Sigmoid colon (tissue), 7 donors: Measurements from ENCODE around the gene CCDC92B. TPM values are rescaled to one million over a fixed set of nuclear protein-coding genes. Genes with fewer than 3 reads are reported as not detected.
A peak's percentile ranks its signal among the peaks of the same experiment; 100 is the strongest.
"Not testable (repeated sequence)": the region's sequence is repeated elsewhere in the genome, so short reads cannot be mapped to it uniquely, and the experiment has no call there.

Experiments
- DNase-seq: peaks from one replicate; pipeline ENCODE4 v3.0.0-alpha.2; 2019
- H3K27ac ChIP-seq, 4 donors: fragments of 200-600 bp; sonication (generic); one replicate each; pipeline ENCODE4 v1.5.1; 2016 to 2019; ENCODE audit warnings: mild to moderate bottlenecking in 1 of 4
- H3K27me3 ChIP-seq, 3 donors: fragments of 200-600 bp; sonication (generic); one replicate each; pipeline ENCODE4 v1.5.1; 2019; ENCODE audit warnings: mild to moderate bottlenecking in 1 of 3
- H3K36me3 ChIP-seq, 4 donors: fragments of 200-600 bp; sonication (generic); one replicate each; pipeline ENCODE4 v1.5.1; 2016 to 2019
- H3K4me1 ChIP-seq, 4 donors: fragments of 200-600 bp; sonication (generic); one replicate each; pipeline ENCODE4 v1.5.1; 2017 to 2019
- H3K4me3 ChIP-seq, 4 donors: fragments of 200-600 bp; sonication (generic); one replicate each; pipeline ENCODE4 v1.5.1; 2017 to 2019; ENCODE audit warnings: mild to moderate bottlenecking in 2 of 4, moderate library complexity in 1 of 4
- H3K9me3 ChIP-seq, 4 donors: fragments of 200-600 bp in 3 of 4; sonication (generic) in 3 of 4; one replicate each; pipeline versions ENCODE4 v1.5.1 to v1.6.1; 2013 to 2019
- CTCF ChIP-seq, 4 experiments: fragments of 450-650 bp in 3 of 4; fragments of 200-600 bp in 1 of 4; IDR thresholded peaks; one replicate each; pipeline ENCODE4 v1.5.1; 2016 to 2019; ENCODE audit warnings: antibody characterized with exemption in 4 of 4, mild to moderate bottlenecking in 3 of 4, moderate library complexity in 2 of 4
- EP300 ChIP-seq, 4 donors: sonication (generic); formaldehyde crosslinking; IDR thresholded peaks; one replicate each; pipeline ENCODE4 v1.6.1; 2017; ENCODE audit warnings: antibody characterized with exemption in 4 of 4
- POLR2A ChIP-seq, 2 donors: fragments of 450-650 bp; IDR thresholded peaks; one replicate each; pipeline ENCODE4 v1.6.1; 2016; ENCODE audit warnings: antibody characterized with exemption in 2 of 2, mild to moderate bottlenecking in 2 of 2, moderate library complexity in 2 of 2
- POLR2AphosphoS5 ChIP-seq, 4 donors: sonication (generic); formaldehyde crosslinking; IDR thresholded peaks; one replicate each; pipeline ENCODE4 v1.6.1; 2017; ENCODE audit warnings: antibody characterized with exemption in 4 of 4
- WGBS, 2 donors: extraction: QIAGEN DNeasy Blood & Tissue Kit; methylation state at CpG; one replicate each; pipeline ENCODE4 v1.1.7; 2013; 5-methylcytosine and 5-hydroxymethylcytosine counted together
- intact Hi-C: fragments of 100-400 bp; cut with DNase I; formaldehyde crosslinking; loops from one replicate; pipeline ENCODE4 v1.15.1; 2023
- polyA plus RNA-seq, 3 donors: library from polyadenylated mRNA; stranded (reverse); fragments of 200-250 nt; gene quantifications; one replicate each; pipeline ENCODE4 v1.2.3, GENCODE V29; 2013
- total RNA-seq, 4 donors: library from RNA; depleted of rRNA; stranded (reverse); fragments of >200 nt; gene quantifications; one replicate each; pipeline ENCODE4 v1.1.0, GENCODE V29; 2016
- donor health status: healthy with polysubstance abuse.
- donor health status: Bipolar disorder and iron deficiency.
- donor health status: healthy.

CCDC92B gene
- total and polyA plus RNA-seq, 7 donors, result under 0.01 to 0.77 (median 0.18) TPM; not detected in 3

DNA sequence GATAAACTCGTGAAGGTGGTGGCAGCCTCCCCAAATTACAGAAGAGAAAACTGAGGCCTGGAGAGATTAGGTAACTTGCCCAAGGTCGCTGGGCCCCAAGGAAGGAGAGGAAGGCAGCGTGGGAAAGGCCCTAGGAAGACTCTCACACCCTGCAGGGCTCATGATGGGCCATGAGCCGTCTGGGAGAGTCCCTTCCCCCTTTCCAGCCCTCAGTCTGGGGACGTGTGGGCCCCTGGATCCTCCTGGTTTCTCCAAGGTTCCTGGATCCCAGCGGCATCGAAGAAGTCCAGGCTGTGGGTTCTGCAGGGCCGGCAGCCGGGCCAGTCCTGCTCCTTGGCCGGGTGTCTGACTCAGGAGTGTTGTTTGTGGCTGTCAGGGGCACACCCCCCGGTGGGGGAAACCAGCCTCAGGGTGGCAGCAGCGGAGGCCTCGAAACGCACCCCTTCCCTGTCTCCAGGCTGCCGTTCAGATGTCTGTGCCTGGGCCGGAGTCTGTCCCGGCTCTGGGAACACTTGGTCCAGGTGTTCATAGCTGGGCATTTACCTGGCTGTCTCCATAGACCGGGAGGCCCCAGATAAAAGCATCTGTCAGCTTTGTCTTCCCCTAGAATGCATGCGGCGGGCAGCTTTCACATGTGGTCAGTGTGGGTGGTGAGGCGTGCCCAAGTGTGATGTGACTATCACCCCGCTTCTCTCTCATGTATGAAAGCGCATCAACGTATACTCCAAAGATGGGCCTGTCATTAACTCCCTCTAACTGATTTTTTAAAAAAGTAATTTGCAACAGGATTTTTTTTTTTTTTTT lies 43.1 kb upstream of the CCDC92B start:
- H3K4me3 ChIP-seq, result no peak overlapping the region
- H3K4me1 ChIP-seq, result no peaks in the 10 kb centered on the region
- intact Hi-C loops, result no loop called here
- no peaks in the 10 kb centered on the region for H3K36me3 ChIP-seq
- H3K27ac ChIP-seq, result no peak overlapping the region
- no peak for DNase-seq
- H3K9me3 ChIP-seq, result no peaks in the 10 kb centered on the region
- H3K27me3 ChIP-seq, result peaks cover 0 to 29% (median 0%) of the 10 kb centered on the region in 3 donors
- no peak for TF ChIP-seq EP300 (IDR thresholded peaks at IDR 0.05)
- TF ChIP-seq POLR2AphosphoS5 (IDR thresholded peaks at IDR 0.05), result no peak
- no peak for TF ChIP-seq POLR2A (IDR thresholded peaks at IDR 0.05)
- TF ChIP-seq CTCF (IDR thresholded peaks at IDR 0.05), result no peak
- 57 to 76% methylated on average over 24 of the region's 24 CpGs for WGBS, 2 donors

- no peaks in the 10 kb centered on the region for H3K4me1 ChIP-seq
- no peak overlapping the region for H3K4me3 ChIP-seq
- H3K27ac ChIP-seq, result no peak overlapping the region
- H3K9me3 ChIP-seq, result no peaks in the 10 kb centered on the region
- TF ChIP-seq CTCF (IDR thresholded peaks at IDR 0.05), result no peak
- TF ChIP-seq POLR2A (IDR thresholded peaks at IDR 0.05), result no peak
- no peak for TF ChIP-seq POLR2AphosphoS5 (IDR thresholded peaks at IDR 0.05)
- no peak for TF ChIP-seq EP300 (IDR thresholded peaks at IDR 0.05)
- 51 to 66% methylated on average over 3 of the region's 3 CpGs for WGBS, 2 donors
- peaks cover 0 to 9% (median 0%) of the 10 kb centered on the region in 3 donors for H3K27me3 ChIP-seq
- H3K36me3 ChIP-seq, result no peaks in the 10 kb centered on the region
- DNase-seq, result no peak
- intact Hi-C loops, result no loop called here
These were observed 40.2 kb upstream of the CCDC92B start for GRCh38 chr17:2789700-2790099.

DNA sequence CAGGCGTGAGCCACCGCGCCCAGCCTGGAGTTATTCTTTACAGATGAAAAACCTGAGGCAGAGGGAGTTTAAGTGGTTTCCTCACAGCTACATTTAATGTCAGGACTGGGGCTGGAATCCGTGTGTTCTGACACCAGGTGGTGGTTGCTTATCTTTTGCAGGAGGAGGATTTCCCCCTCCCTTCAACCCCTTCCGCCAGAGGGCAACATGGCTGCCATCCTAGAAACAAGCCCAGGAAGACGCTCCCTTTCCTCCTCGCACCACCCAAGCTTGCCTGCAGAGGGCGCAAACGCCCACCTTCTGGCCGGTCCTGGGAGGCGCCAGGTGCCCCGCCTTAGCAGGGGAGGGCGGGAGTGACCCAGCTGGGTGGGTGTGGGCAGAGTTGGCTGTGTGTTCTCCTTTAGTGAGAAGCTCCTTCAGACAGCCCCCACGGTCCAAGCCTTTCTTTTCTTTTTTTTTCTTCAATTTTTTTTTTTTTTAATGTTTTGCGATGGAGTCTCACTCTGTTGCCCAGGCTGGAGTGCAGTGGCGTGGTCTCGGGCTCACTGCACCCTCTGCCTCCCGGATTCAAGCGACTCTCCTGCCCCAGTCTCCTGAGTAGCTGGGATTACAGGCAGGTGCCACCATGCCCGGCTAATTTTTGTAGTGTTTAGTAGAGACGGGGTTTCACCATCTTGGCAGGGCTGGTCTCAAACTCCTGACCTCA lies 36.9 kb upstream of the CCDC92B start:
- DNase-seq, result peak; percentile 74
- TF ChIP-seq CTCF (IDR thresholded peaks at IDR 0.05) (peak in 3 of 4 experiments; percentile 27 to 63 (median 29)), POLR2A (IDR thresholded peaks at IDR 0.05) (no peak)
- Histone ChIP-seq H3K4me3 (no peak overlapping the region), H3K27ac (no peak overlapping the region), H3K9me3 (peaks cover 0 to 3% (median 0%) of the 10 kb centered on the region in 4 donors), H3K36me3 (no peaks in the 10 kb centered on the region), H3K27me3 (peaks cover 0 to 3% (median 0%) of the 10 kb centered on the region in 3 donors), H3K4me1 (no peaks in the 10 kb centered on the region)
- intact Hi-C loops, result no loop called here
- 15 to 26% methylated on average over 21 of the region's 21 CpGs for WGBS, 2 donors

GRCh38 chr17:2785376-2785775 lies 35.9 kb upstream of the CCDC92B start:
- 84% methylated on average over 12 of the region's 12 CpGs for WGBS, 2 donors
- intact Hi-C loops, DNase-seq: not testable (repeated sequence)

GRCh38 chr17:2784864-2785263 lies 35.4 kb upstream of the CCDC92B start:
- Histone ChIP-seq H3K27ac (no peak overlapping the region), H3K4me1 (no peaks in the 10 kb centered on the region), H3K4me3 (no peak overlapping the region), H3K27me3 (no peaks in the 10 kb centered on the region), H3K36me3 (no peaks in the 10 kb centered on the region), H3K9me3 (peaks cover 0 to 3% (median 0%) of the 10 kb centered on the region in 4 donors)
- intact Hi-C loops, result no loop called here
- no peak for TF ChIP-seq CTCF (IDR thresholded peaks at IDR 0.05)
- TF ChIP-seq EP300 (IDR thresholded peaks at IDR 0.05), result no peak
- TF ChIP-seq POLR2A (IDR thresholded peaks at IDR 0.05), result no peak
- TF ChIP-seq POLR2AphosphoS5 (IDR thresholded peaks at IDR 0.05), result no peak
- DNase-seq, result no peak
- WGBS, 2 donors, result 86 to 87% methylated on average over 8 of the region's 8 CpGs

More at GRCh38 chr17:2785376-2785775, 35.9 kb upstream of the CCDC92B start:
- H3K9me3 ChIP-seq, H3K36me3 ChIP-seq, H3K27me3 ChIP-seq, H3K4me1 ChIP-seq, H3K4me3 ChIP-seq, H3K27ac ChIP-seq: not testable (repeated sequence)
